Right ventricle myocardium inferior (tissue), 1 donor: ENCODE measurements around the gene GPD2. TPM values are rescaled to one million over a fixed set of nuclear protein-coding genes. Genes with fewer than 3 reads are reported as not detected.
"Not testable (repeated sequence)": the region's sequence is repeated elsewhere in the genome, so short reads cannot be mapped to it uniquely, and the experiment has no call there.

Experiments used
- ATAC-seq: fragments of 200-7000 bp; cut with Tn5 transposase; one replicate; pipeline ENCODE4 v1.9.1; 2020; ENCODE audit warnings: mild to moderate bottlenecking, moderate library complexity
- DNase-seq: peaks from one replicate; pipeline ENCODE4 v3.0.0; 2021; ENCODE audit errors: missing footprints
- intact Hi-C: fragments of 100-400 bp; cut with DNase I; formaldehyde crosslinking; loops from one replicate; pipeline ENCODE4 v1.11.0; 2022
- total RNA-seq: library from RNA; stranded (reverse); fragmentation: NEBNext Ultra II Directional; extraction: Animal tissue kit (Norgen Biotek cat#: 25700); gene quantifications from one replicate; pipeline ENCODE4 v1.2.1, GENCODE V29; 2021
- donor health status: DM: no; HTN: yes; CAD: no; lungs with severe emphysema.

GPD2 gene
- total RNA-seq, 1 donor from 2014 or later = 18.7 TPM

DNA sequence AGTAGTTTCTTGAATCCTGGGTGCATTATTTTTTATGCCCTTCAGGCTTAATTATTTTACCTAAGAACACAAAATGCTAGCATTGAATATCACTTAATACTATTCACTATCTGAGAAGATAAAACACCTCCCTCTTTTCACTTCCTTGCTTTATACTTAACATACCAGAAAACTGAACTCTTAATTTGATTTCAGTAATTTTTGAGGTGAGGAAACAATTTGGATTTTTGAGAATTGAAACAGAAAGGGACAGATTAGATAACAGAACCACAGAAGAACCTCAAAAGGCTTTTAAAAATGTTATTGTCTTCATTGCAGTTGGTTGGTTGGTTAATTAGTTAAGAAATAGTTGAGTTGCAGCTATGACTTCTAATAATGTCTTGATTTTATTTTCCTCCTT, 69.5 kb downstream of the GPD2 start:
- DNase-seq (no peak), ATAC-seq (no peak)
- intact Hi-C loops = no loop called here

DNA sequence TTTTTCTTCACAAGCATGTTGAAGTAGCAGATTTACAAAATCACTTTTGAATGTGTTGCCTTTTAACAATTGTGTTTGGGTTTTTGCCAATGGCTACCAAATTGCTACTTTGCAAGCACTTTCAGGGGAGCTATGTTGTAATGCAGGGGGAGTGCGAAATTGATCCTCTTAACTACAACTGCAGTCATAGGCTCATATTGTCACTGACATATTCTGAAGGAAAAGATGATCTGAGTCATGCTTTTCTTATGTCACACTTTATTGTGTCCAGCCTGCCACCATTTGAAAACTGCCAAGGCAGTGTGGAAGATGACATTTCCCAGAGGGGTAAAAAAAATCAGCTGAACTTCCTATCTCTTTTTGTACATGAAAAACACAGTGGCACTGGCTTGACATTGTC, 74.9 kb downstream of the GPD2 start:
- DNase-seq (no peak), ATAC-seq (no peak)
- intact Hi-C loops = no loop called here

DNA sequence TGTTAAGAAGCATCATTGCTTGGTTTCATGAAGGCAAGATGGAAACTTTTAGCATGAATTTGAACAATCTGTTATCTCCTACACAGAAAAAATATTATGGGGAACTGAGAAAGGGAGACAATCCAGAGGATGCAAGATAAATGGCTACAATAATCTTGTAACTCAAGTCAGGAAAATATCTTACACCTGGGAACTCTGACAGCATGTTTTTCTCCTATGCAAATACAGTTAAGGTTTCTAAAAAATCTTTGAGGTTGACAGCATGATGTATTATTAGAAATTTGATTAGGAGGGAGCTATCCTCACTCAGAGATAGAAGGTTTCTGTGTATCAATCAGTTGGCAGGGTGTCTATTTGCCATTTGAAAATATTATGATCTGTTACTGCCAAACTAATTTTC, 75.6 kb downstream of the GPD2 start:
- intact Hi-C loops = no loop called here
- DNase-seq (no peak), ATAC-seq (no peak)

DNA sequence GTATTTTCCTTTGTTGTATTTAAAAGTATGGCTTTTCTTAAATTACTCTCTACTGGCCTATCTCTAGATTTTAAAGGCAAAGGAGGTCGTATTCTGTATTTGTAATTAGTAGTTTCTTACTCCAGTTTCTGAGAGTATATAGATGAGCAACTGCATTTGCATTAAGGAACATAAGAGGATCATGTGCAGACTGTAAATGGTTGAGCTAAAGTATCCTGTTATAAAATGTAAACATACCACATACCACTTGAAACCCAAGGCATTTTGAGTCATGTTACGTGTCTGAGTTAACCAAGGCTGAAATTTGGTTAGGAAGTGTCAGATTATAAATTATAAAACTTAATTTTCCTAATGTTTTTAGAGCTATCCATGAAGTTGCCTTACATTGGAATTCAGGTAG, 76.3 kb downstream of the GPD2 start:
- intact Hi-C loops = no loop called here
- DNase-seq (no peak), ATAC-seq (no peak)

DNA sequence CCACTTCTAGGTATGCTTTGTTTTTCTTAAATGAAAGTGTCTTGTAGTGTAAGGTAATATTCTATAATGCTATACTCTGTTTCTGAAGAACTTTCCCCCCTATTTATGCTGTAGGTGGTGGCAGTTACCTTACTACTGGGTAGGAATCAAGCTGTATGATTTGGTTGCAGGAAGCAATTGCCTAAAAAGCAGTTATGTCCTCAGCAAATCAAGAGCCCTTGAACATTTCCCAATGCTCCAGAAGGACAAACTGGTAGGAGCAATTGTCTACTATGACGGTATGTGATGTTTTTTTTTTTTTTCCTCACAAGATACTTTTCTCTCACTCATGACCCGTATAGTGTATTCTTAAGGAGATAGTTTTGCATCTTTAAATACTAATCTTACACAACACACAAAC, 77.0 kb downstream of the GPD2 start:
- no peak for DNase-seq
- intact Hi-C loops = no loop called here
- ATAC-seq = no peak

DNA sequence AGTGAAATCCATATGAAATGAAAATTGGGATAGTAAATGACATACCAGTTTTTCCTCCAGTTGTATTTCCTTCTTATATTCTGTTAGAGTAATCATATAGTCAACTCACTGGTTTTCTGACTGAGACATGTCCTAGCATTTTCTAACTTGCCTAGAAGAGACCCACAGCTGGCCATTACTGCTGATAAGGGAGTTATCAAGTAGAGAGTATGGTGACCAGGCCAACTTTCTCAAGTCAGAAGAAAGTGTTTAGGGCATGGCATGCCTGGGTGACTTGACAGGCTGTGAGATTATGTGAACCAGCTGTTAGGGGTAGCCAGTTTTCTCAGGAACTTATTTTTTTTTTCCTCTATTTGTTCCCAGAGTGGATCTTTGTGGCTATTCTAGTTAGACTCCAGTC, 81.2 kb downstream of the GPD2 start:
- ATAC-seq = no peak
- intact Hi-C loops = no loop called here

DNA sequence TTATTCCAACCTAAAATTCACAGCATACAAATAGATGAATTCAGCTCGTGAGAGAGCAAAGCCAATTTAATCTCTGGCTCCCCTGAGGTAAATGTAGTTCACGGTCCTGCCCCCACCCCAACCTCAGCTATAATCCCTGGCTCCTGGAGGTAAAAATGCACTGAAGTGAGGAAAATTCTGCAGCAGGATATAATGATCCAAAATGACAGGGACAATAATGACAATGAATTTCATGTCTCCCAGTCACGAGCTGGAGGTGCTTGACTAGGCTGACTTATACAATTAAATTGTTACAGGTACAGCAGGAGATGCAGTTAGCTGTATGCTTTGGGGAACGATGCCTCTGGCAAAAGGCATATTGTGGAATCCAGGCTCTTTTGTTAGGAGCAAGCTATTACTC, 82.0 kb downstream of the GPD2 start:
- DNase-seq (no peak), ATAC-seq (no peak)
- intact Hi-C loops = no loop called here

More for the DNA sequence above, 81.2 kb downstream of the GPD2 start:
- DNase-seq = no peak

DNA sequence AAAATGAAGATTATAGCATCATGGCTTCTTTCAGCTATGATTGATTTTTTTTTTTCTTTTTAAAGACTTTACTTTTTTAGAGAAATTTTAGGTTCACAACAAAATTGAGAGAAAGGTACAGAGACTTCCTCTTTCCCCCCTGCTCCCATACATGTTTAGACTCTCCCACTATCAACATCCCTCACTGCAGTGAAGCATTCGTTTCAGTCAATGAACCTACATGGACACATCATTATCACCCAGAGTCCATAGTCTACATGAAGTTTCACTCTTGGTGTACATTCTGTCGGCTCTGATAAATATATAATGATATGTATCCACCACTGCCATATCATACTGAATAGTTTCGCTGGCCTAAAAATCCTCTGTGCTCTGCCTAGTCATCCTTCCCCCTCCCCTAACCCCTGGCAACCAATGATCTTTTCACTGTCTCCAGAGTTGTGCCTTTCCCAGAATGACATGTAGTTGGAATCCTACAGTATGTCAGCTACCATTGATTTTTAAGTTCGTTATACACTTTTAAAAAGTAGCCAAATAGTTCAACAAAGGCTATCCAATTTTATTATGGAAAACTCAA, 86.8 kb downstream of the GPD2 start:
- DNase-seq (no peak), ATAC-seq (no peak)
- intact Hi-C loops = no loop called here

DNA sequence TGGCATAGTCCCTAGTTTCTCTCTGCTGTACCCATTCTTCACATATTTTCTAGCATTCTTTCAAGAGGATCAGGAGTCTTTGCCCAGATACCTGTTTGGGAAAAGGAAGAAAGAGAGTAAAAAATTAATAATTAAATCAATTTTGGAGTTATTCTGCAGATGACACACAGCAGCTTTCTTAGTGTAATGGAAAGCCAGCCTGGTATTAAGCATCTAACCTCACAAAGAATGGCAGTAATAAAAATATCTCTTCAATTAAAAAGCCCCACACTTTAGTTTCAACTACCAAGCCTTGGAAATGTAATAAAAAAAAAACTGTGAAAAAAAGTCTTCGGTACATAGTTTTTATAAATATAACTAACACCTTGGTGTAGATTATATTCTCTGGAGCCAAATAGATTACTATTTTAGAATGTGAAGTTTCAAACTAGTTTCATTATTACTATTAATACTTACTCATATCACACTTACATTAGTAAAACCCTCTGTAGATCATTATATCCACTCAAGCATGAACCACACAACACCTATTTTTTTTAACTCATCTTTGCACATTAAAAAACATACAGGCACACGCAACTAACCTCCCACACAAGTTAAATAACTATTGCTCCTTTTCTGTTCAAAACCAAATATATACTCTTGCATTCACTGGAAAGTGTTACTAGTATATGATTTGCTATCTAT, 90.9 kb downstream of the GPD2 start:
- ATAC-seq (no peak), DNase-seq (no peak)
- intact Hi-C loops = no loop called here

DNA sequence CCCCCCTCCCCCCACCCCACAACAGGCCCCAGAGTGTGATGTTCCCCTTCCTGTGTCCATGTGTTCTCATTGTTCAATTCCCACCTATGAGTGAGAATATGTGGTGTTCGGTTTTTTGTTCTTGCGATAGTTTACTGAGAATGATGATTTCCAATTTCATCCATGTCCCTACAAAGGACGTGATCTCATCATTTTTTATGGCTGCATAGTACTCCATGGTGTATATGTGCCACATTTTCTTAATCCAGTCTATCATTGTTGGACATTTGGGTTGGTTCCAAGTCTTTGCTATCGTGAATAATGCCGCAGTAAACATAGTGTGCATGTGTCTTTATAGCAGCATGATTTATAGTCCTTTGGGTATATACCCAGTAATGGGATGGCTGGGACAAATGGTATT, 92.4 kb downstream of the GPD2 start:
- intact Hi-C loops, DNase-seq, ATAC-seq: not testable (repeated sequence)

DNA sequence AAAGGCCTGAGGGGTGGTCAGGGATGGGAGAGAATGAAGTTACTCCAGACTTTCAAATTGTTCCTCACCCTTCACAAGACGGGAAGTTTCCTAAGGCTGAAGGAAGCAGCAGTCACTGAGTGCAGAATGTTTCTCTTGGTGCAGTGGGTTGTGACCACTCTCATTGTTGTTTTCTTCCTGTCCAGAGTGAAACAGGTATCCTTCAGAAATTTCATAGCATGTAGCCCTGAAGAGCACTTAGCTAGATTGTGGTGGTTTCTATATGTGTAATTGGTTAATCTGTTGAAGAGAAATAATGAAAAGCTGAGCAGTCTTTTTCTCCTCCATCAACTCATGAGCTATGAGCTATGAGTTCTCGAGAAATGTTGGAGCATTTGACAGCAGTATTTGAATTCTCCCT, 96.8 kb downstream of the GPD2 start:
- ATAC-seq (no peak), DNase-seq (no peak)
- intact Hi-C loops = no loop called here

DNA sequence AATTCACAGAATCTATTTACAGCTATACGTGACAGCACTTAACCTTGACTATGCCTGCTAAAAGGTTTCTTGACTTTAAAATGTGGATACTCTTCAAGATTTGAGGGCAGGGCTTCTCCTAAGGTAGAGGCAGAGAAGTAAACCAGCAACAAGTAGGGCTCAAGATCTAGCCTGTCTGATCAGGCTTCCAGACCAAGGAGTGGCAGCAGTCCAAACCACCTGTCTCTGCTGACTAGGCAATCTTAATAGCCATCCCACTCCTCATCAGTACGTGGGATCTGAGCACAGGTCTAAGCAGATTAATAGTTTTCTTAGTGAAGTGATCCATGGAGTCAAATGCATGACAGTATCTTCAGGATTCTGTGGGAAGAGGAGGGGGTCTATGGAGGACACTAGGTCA, 100.4 kb downstream of the GPD2 start:
- intact Hi-C loops = no loop called here
- ATAC-seq = no peak
- no peak for DNase-seq

DNA sequence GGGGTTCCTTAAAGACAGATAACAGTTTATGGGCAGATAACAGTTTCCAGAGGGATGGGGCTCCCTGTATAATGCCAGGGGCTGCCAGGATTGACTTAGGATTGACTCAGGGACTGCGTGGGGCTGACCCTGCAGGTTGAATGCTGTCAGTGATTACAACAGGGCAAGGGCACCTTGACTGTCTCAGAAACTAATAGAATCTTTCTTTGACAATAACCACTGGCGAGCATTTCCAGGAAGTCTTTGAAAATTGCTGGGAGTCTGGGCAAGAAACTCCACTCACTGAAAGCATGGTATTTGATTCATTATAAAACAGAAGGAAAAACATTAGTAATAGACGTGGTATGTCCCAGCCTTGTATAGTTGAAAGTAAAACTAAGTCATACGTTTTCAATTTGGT, 101.0 kb downstream of the GPD2 start:
- DNase-seq (no peak), ATAC-seq (no peak)
- intact Hi-C loops = no loop called here

DNA sequence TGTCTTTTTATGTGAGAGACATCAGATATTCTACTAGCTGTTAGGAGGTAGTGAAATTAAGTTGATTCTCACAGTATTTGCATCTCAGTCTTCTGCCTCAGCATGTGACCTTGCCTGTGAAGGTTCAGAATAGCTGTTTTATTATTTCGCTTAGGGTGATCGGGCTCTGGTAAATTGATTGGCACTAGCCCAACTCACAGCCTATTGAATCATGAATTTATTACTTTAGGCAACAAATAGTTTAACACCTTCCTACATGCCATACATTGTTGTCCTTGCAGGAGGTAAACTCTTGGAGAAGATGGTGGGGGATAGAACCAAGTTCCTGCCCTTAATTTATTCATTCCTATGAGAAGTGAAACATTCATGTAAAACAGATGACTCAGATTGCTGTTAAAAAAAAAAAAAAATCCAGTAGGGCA, 101.9 kb downstream of the GPD2 start:
- ATAC-seq (no peak), DNase-seq (no peak)
- intact Hi-C loops = no loop called here

DNA sequence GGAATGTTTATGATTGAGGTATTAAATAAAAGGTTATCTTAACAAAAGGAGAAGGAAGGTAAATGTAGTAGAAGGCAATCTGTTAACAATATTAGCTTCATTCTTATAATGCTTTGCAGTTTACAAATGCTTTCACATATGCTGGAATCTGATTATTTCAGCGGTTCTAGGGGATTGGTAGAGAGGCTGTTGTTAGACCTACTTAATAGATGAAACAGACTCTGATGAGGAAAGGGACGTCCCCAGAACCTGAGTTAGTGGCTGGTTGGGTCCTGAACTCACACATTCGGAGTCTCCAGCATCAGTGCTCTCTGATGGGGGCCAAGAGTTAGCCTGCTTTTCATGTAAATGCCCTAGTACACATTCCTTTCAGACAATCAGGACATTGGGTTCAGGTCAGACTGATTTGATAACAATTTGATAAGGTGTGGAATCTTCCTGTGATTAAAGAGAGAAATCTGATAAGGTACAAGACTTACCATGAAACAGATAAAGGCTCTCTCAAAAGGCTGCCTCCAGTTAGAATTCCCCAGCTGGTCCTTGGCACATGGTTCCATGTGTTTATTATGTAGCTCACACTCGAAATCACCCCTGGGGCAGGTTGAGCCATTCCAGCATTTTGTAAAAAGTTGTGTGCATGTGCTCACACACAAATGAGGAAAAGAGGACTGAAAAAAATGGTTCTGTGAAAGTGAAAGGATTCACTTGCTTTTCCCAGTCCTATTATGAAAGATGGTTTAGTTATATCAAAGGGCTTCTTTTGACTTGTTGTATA, 103.1 kb downstream of the GPD2 start:
- no peak for DNase-seq
- intact Hi-C loops = no loop called here
- no peak for ATAC-seq

DNA sequence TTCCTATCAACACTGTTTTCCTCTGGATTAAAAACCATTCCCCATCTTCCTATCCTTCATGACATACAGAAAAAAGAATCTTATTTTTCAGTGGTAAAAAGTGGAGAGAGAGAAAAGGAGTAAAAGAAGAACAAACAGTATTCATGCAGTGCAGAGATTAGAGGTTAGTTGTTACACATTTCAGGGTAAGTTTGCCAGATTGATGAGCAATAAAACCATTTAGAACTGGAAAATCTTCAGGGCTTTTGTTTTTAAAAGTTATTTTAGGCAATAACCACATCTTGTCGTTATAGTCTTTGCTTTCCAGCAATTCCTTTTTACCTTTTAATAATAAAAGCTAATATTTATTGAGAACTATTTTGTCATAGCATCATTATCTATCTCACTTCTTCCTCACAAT, 104.5 kb downstream of the GPD2 start:
- intact Hi-C loops = no loop called here
- no peak for DNase-seq
- ATAC-seq = no peak

DNA sequence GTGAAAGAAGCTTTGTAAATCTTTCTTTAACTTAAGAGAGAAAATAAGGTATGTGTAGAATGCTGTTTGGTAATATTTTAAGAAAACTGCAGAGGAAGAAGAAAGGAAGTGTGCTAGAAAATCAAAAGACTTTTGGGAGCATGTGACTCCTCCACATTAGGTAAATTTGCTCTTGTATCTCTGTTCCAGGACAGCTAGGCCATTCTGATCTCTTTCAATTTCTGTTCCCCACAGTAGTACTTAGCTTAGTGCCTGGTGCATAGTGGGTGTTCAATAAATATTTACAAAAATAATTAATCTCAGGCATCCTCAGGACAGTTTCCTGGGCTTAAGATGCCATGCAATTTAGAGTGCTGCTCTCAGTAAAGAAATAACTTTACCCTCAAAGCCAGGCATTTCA, 105.0 kb downstream of the GPD2 start:
- DNase-seq (no peak), ATAC-seq (no peak)
- intact Hi-C loops = no loop called here

DNA sequence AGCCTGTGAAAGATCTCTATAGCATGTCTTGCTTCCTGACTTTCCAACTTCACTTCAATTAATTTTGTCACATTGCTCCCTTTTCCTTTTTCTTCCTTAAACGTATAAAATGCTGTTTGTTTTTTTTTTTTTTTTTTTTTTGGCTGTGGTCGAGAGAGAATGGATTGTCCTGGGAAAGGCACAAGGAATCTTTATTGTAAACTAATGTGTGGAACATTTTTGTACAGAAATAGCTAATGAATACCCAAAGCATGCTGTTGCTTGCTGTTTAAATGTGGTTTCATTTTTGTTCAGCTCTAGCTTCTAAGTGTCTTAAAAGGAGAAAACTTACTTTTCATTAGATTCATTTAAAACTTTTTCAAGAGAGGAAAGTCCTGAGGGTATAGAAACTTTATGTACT, 105.5 kb downstream of the GPD2 start:
- DNase-seq (no peak), ATAC-seq (no peak)
- intact Hi-C loops = no loop called here

DNA sequence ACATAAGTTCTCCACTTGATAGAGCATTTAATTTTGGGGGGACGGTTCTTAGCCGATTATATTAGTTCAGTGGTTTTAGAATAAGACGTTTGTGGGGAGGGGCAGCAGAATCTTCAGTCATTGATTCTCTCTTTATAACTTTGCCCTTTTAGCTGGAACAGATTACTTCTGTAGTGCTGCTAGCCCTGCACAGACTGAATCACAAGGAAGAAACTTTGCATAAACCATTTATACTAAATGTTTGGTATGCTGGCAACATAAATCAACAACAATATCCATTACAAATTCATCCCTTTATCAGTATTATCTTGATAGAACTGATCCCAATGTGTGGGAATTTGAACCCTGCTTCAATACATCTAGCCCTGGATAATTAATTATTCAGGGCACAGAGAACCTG, 112.2 kb downstream of the GPD2 start:
- intact Hi-C loops = no loop called here
- no peak for DNase-seq
- ATAC-seq = no peak

DNA sequence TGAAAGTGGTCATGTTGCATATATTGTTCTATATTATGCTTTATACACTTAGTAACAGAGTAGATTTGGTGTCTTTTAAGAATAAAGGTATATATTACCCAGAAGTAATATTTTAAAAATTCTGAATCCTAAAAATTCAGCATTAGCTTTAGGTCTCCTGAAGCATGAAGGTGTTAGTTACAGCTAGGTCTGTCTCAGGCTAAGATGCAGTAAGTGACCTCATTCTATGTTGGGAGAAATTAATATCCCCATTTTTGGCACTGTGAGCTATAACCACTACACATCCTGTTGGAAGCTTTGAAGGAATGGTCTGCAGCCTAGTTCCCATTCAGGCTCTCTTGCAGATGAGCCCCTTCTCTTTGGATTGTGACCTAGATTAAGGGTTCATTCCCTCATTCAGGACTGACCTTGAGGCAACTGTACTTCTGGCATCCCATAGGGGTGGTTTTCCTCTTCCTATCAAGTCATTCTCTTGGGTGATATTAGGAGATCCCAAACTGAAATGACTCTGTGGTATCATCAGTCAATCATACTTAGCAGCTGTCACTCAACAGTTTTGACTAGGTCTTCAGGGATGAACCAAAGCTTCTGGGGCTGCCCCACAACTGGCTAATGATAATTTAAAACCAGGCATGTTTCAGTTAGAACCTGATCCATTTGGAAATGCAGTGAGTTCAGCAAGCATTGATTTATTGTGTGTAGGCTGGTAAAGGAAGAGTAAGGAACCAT, 117.7 kb downstream of the GPD2 start:
- ATAC-seq (no peak), DNase-seq (no peak)
- intact Hi-C loops = no loop called here
